A549 (cell line): Measurements from ENCODE around the gene RUBCN. TPM values are rescaled to one million over a fixed set of nuclear protein-coding genes. Genes with fewer than 3 reads are reported as not detected.

ENCODE experiments used
- ATAC-seq, 2 experiments: fragments of 200-7000 bp in 1 of 2; fragments of >200 bp in 1 of 2; cut with Nextera tagmentation in 1 of 2; cut with Tn5 transposase in 1 of 2; 3 replicates each; pipeline versions ENCODE4 v1.8.0 to v1.9.1; 2018 to 2020; ENCODE audit warnings: mild to moderate bottlenecking in 1 of 2, moderate library complexity in 1 of 2
- CTCF ChIA-PET: fragments of 300-600 bp; sonication (Branson Sonifier 250); formaldehyde crosslinking; extraction: SDS; loops from one replicate; lab custom pipeline; 2021; ENCODE audit warnings: antibody characterized with exemption, inconsistent platforms; lab: Yijun Ruan, JAX
- POLR2A ChIA-PET: fragments of 350-600 bp; formaldehyde crosslinking; extraction: SDS; loops from one replicate; lab custom pipeline; 2021; ENCODE audit warnings: antibody characterized with exemption, inconsistent platforms; lab: Yijun Ruan, JAX
- DNase-seq, 2 experiments: peaks; one replicate each; pipeline versions ENCODE4 v3.0.0 to v3.0.0-alpha.2; 2011 to 2016; ENCODE audit warnings: low read depth in 1 of 2, low spot score in 1 of 2
- FAIRE-seq: peaks from 2 replicates; lab custom pipeline; 2011; peaks lifted over from hg19 to GRCh38; lab: Jason Lieb, UNC
- H3K27ac ChIP-seq, 2 experiments: fragments of >200 bp; sonication (Bioruptor Twin); formaldehyde crosslinking; 3 replicates each; pipeline ENCODE4 v1.5.1; 2016 to 2017
- H3K4me1 ChIP-seq: fragments of >200 bp; sonication (Bioruptor Twin); formaldehyde crosslinking; 3 replicates; pipeline ENCODE4 v1.6.1; 2016
- H3K4me2 ChIP-seq: fragments of >200 bp; sonication (Bioruptor Twin); formaldehyde crosslinking; 3 replicates; pipeline ENCODE4 v1.6.1; 2016
- H3K4me3 ChIP-seq: fragments of >200 bp; sonication (Bioruptor Twin); formaldehyde crosslinking; 3 replicates; pipeline ENCODE4 v1.5.1; 2016
- H3K9me3 ChIP-seq: fragments of >200 bp; sonication (Bioruptor Twin); formaldehyde crosslinking; 3 replicates; pipeline ENCODE4 v1.6.1; 2016
- ATOH8 ChIP-seq: fragments of 250-450 bp; sonication (Bioruptor Pico); IDR thresholded peaks from 2 replicates; pipeline ENCODE4 v1.5.0; 2020; ENCODE audit warnings: low read depth, mild to moderate bottlenecking, moderate library complexity
- BCL3 ChIP-seq: fragments of >200 bp; sonication (Bioruptor Twin); formaldehyde crosslinking; IDR thresholded peaks from 3 replicates; pipeline ENCODE4 v1.6.1; 2016
- CHD2 ChIP-seq: fragments of 150-350 bp; IDR thresholded peaks from 2 replicates; pipeline ENCODE4 v1.6.1; 2014; ENCODE audit warnings: low read length; ENCODE audit not compliant: partially characterized antibody
- CTCF ChIP-seq: fragments of >200 bp; sonication (Bioruptor Twin); formaldehyde crosslinking; IDR thresholded peaks from 3 replicates; pipeline ENCODE4 v1.5.1; 2016
- EHF ChIP-seq: fragments of 250-450 bp; sonication (Bioruptor Pico); IDR thresholded peaks from 2 replicates; pipeline ENCODE4 v1.5.0; 2020; ENCODE audit warnings: mild to moderate bottlenecking
- EHMT2 ChIP-seq: fragments of 200-600 bp; sonication (generic); IDR thresholded peaks from 2 replicates; pipeline ENCODE4 v1.6.1; 2016; ENCODE audit warnings: antibody characterized with exemption, low read depth, mild to moderate bottlenecking, moderate library complexity
- ELK1 ChIP-seq: fragments of 150-350 bp; IDR thresholded peaks from 2 replicates; pipeline ENCODE4 v1.6.1; 2014; ENCODE audit warnings: low read depth, mild to moderate bottlenecking, low read length
- ESRRA ChIP-seq: fragments of 150-350 bp; IDR thresholded peaks from 2 replicates; pipeline ENCODE4 v1.6.1; 2014; ENCODE audit warnings: mild to moderate bottlenecking, low read length, borderline replicate concordance
- FOSL2 ChIP-seq, 2 experiments: fragments of 450-650 bp in 1 of 2; fragments of >200 bp in 1 of 2; sonication (Bioruptor Twin) in 1 of 2; formaldehyde crosslinking; IDR thresholded peaks; 2 replicates each; pipeline versions ENCODE4 v1.5.0 to v1.6.1; 2016 to 2020; ENCODE audit warnings: mild to moderate bottlenecking in 1 of 2, moderate library complexity in 1 of 2
- HES2 ChIP-seq: fragments of >200 bp; sonication (Bioruptor Twin); formaldehyde crosslinking; IDR thresholded peaks from 2 replicates; pipeline ENCODE4 v1.6.1; 2016
- HEYL ChIP-seq: fragments of 250-450 bp; sonication (Bioruptor Pico); IDR thresholded peaks from 2 replicates; pipeline ENCODE4 v1.8.0; 2021; ENCODE audit warnings: mild to moderate bottlenecking, moderate library complexity
- HOXB13 ChIP-seq: fragments of 250-450 bp; sonication (Bioruptor Pico); IDR thresholded peaks from 2 replicates; pipeline ENCODE4 v1.5.0; 2020; ENCODE audit warnings: low read depth, mild to moderate bottlenecking, moderate library complexity
- HOXB5 ChIP-seq: fragments of 250-450 bp; sonication (Bioruptor Pico); IDR thresholded peaks from 2 replicates; pipeline ENCODE4 v1.5.0; 2020; ENCODE audit warnings: mild to moderate bottlenecking, moderate library complexity
- JUNB ChIP-seq: fragments of >200 bp; sonication (Bioruptor Twin); formaldehyde crosslinking; IDR thresholded peaks from 2 replicates; pipeline ENCODE4 v1.6.1; 2016
- KDM1A ChIP-seq: fragments of 200-600 bp; sonication (generic); IDR thresholded peaks from 2 replicates; pipeline ENCODE4 v1.6.1; 2016; ENCODE audit warnings: low read depth, mild to moderate bottlenecking
- KDM5A ChIP-seq: fragments of 200-600 bp; sonication (generic); IDR thresholded peaks from 2 replicates; pipeline ENCODE4 v1.6.1; 2016; ENCODE audit warnings: antibody characterized with exemption, mild to moderate bottlenecking
- MAX ChIP-seq: IDR thresholded peaks from 2 replicates; pipeline ENCODE4 v1.6.1; 2012
- MAZ ChIP-seq: fragments of 150-350 bp; IDR thresholded peaks from 2 replicates; pipeline ENCODE4 v1.6.1; 2014; ENCODE audit warnings: antibody characterized with exemption, low read depth, low read length, borderline replicate concordance
- NFE2L2 ChIP-seq: fragments of 150-350 bp; conservative IDR thresholded peaks from 2 replicates; pipeline ENCODE4 v1.6.1; 2014; ENCODE audit warnings: low read length
- NR3C1 ChIP-seq: fragments of >200 bp; sonication (Bioruptor Twin); formaldehyde crosslinking; IDR thresholded peaks from 3 replicates; pipeline ENCODE4 v1.6.1; 2017
- POLR2A ChIP-seq: IDR thresholded peaks from 2 replicates; pipeline ENCODE4 v1.6.1; 2012; ENCODE audit warnings: mild to moderate bottlenecking, low read length
- REST ChIP-seq: fragments of 200-600 bp; sonication (generic); IDR thresholded peaks from 2 replicates; pipeline ENCODE4 v1.6.1; 2016; ENCODE audit warnings: antibody characterized with exemption, mild to moderate bottlenecking, moderate library complexity
- RFX5 ChIP-seq: fragments of 450-650 bp; IDR thresholded peaks from 2 replicates; pipeline ENCODE4 v1.7.1; 2014; ENCODE audit warnings: antibody characterized with exemption, mild to moderate bottlenecking, moderate library complexity
- RNF2 ChIP-seq: fragments of 200-600 bp; sonication (generic); IDR thresholded peaks from 2 replicates; pipeline ENCODE4 v1.6.1; 2016; ENCODE audit warnings: low read depth, mild to moderate bottlenecking, antibody characterized with exemption, moderate library complexity, borderline replicate concordance
- TFCP2L1 ChIP-seq: fragments of 250-450 bp; sonication (Bioruptor Pico); IDR thresholded peaks from 2 replicates; pipeline ENCODE4 v1.5.0; 2021; ENCODE audit warnings: mild to moderate bottlenecking
- TP53 ChIP-seq: fragments of 250-450 bp; sonication (Bioruptor Pico); IDR thresholded peaks from 2 replicates; pipeline ENCODE4 v1.5.0; 2021; ENCODE audit warnings: mild to moderate bottlenecking, moderate library complexity
- USF2 ChIP-seq: fragments of 450-650 bp; IDR thresholded peaks from 2 replicates; pipeline ENCODE4 v1.6.1; 2014; ENCODE audit warnings: antibody characterized with exemption
- ZC3H11A ChIP-seq: fragments of 450-650 bp; IDR thresholded peaks from 2 replicates; pipeline ENCODE4 v1.6.1; 2014; ENCODE audit warnings: antibody characterized with exemption, mild to moderate bottlenecking
- ZNF302 ChIP-seq: fragments of 250-450 bp; sonication (Bioruptor Pico); IDR thresholded peaks from 2 replicates; pipeline ENCODE4 v1.9.0; 2021; ENCODE audit warnings: inconsistent platforms, mild to moderate bottlenecking, moderate library complexity
- ZSCAN20 ChIP-seq: fragments of 250-450 bp; sonication (Bioruptor Pico); IDR thresholded peaks from 2 replicates; pipeline ENCODE4 v1.8.0; 2022; ENCODE audit warnings: mild to moderate bottlenecking, moderate library complexity
- WGBS: methylation state at CpG from one replicate; pipeline ENCODE4 v1.1.6; 2017; ENCODE audit errors: missing lambda C conversion rate; 5-methylcytosine and 5-hydroxymethylcytosine counted together
- polyA plus RNA-seq, 4 experiments: library from polyadenylated mRNA; depleted of rRNA in 3 of 4; stranded (reverse); fragments of >200 nt; fragmentation: RNase III in 1 of 4; extraction: RNeasy Plus Mini Kit Qiagen cat#74134 plus additional on column Dnase treatment in 1 of 4; gene quantifications; 2 replicates in 3 of 4; 3 replicates in 1 of 4; pipeline ENCODE4 v1.2.3, GENCODE V29; 2011 to 2017

The RUBCN gene
- polyA plus RNA-seq, 2 of the 4 experiments (the other 2 are of a cell fraction): 6.5 to 8.2 TPM

GRCh38 chr3:197749601-197750395 is 13.1 kb upstream of the RUBCN start, which contains the start of gene FYTTD1:
Gene FYTTD1 (plus strand): TSS chr3:197749883. CDS start chr3:197749972, 89 bp downstream.
- FAIRE-seq (no peak), ATAC-seq (peak; percentile 89 to 92), DNase-seq (peak; percentile 77 to 81)
- ChIA-PET POLR2A (interaction anchor here (0.5 to 1.6 kb wide), 4 partner anchors 13 to 42 kb away, joined by 3 to 6 read pairs (median 4); partner anchors contain the start of genes LRCH3 and RUBCN), CTCF (interaction anchor here (1.4 kb wide), 1 partner anchor 24 kb away, joined by 3 read pairs; no protein-coding TSS in a partner anchor)
- Histone ChIP-seq H3K4me3 (peak within 1 kb of the TSS; percentile 86), H3K4me2 (peak within 1 kb of the TSS; percentile 98), H3K9me3 (no peaks in the 10 kb centered on the region), H3K27ac (peak within 1 kb of the TSS; percentile 78 to 98), H3K4me1 (peaks cover 18% of the 10 kb centered on the region)
- 3% methylated on average over 19 of the region's 104 CpGs for WGBS
- peak; percentile 33 for TF ChIP-seq CHD2
- TF ChIP-seq ESRRA: no peak
- TF ChIP-seq HOXB5 (CRISPR knock-in tag): no peak
- TF ChIP-seq TP53 (CRISPR knock-in tag): no peak
- no peak for TF ChIP-seq MAZ
- peak; percentile 35; the same call in 1 of the 3 replicates for TF ChIP-seq CTCF
- no peak for TF ChIP-seq ZC3H11A
- no peak for TF ChIP-seq ZNF302 (CRISPR knock-in tag)
- no peak for TF ChIP-seq ZSCAN20 (CRISPR knock-in tag)
- TF ChIP-seq EHMT2: no peak
- TF ChIP-seq HEYL (CRISPR knock-in tag): no peak
- TF ChIP-seq TFCP2L1 (CRISPR knock-in tag): no peak
- TF ChIP-seq POLR2A: peak; percentile 78
- TF ChIP-seq USF2: no peak
- TF ChIP-seq RFX5: no peak
- no peak for TF ChIP-seq EHF (CRISPR knock-in tag)
- TF ChIP-seq MAX: peak; percentile 60
- no peak for TF ChIP-seq RNF2
- TF ChIP-seq HOXB13 (CRISPR knock-in tag): no peak
- no peak for TF ChIP-seq HES2
- no peak for TF ChIP-seq KDM5A
- no peak for TF ChIP-seq JUNB
- no peak for TF ChIP-seq ATOH8 (CRISPR knock-in tag)
- TF ChIP-seq BCL3: no peak
- no peak for TF ChIP-seq NR3C1
- no peak for TF ChIP-seq NFE2L2
- TF ChIP-seq FOSL2 (IDR thresholded peaks at IDR 0.05): no peak
- TF ChIP-seq FOSL2 (CRISPR knock-in tag; IDR thresholded peaks at IDR 0.05): no peak
- no peak for TF ChIP-seq REST
- no peak for TF ChIP-seq KDM1A
- TF ChIP-seq ELK1: no peak
